Stimulated activated naive CD4-positive, alpha-beta T cell treated with Interleukin-2 at 50 U/mL for 16 hours (primary cell): ENCODE data around the gene SNRPA.

Experiments
- DNase-seq: peaks from one replicate; lab custom pipeline; 2025; lab: John Stamatoyannopoulos, UW

Gene SNRPA

GRCh38 chr19:40750874-40751537, at the start of gene SNRPA:
SNRPA (plus strand) TSS chr19:40751203; CDS start chr19:40751409, 206 bp downstream.
- peak; percentile 95 for DNase-seq

GRCh38 chr19:40701758-40702157, 49.2 kb upstream of the SNRPA start:
- DNase-seq = no peak

- DNase-seq = no peak
Measured at GRCh38 chr19:40702337-40703012, 48.5 kb upstream of the SNRPA start.

- no peak for DNase-seq
Measured at GRCh38 chr19:40703029-40703755, 47.8 kb upstream of the SNRPA start.

- DNase-seq = no peak
Measured at GRCh38 chr19:40704491-40705361, 46.3 kb upstream of the SNRPA start.

GRCh38 chr19:40705362-40705651, 45.7 kb upstream of the SNRPA start:
- DNase-seq = no peak

- no peak for DNase-seq
Measured at GRCh38 chr19:40705950-40706619, 44.9 kb upstream of the SNRPA start.

GRCh38 chr19:40707615-40708014, 43.4 kb upstream of the SNRPA start:
- no peak for DNase-seq

GRCh38 chr19:40709817-40710216, 41.2 kb upstream of the SNRPA start:
- no peak for DNase-seq

GRCh38 chr19:40713939-40714338, 37.1 kb upstream of the SNRPA start:
- DNase-seq = no peak

GRCh38 chr19:40714441-40715299, 36.3 kb upstream of the SNRPA start:
- DNase-seq = peak; percentile 92

GRCh38 chr19:40716031-40716481, 34.9 kb upstream of the SNRPA start:
- DNase-seq = peak; percentile 70

- DNase-seq = peak; percentile 99
Measured at GRCh38 chr19:40716482-40717324, 34.3 kb upstream of the SNRPA start, which contains the start of the genes COQ8B and ITPKC. COQ8B (minus strand) TSS chr19:40716886; CDS start chr19:40714632, 2,254 bp downstream. ITPKC (plus strand) TSS chr19:40717112; CDS start chr19:40717136, 24 bp downstream.

- DNase-seq = no peak
Measured at GRCh38 chr19:40717325-40717879, 33.6 kb upstream of the SNRPA start.

- DNase-seq = no peak
Measured at GRCh38 chr19:40717880-40718773, 32.9 kb upstream of the SNRPA start.

- DNase-seq = no peak
Measured at GRCh38 chr19:40718774-40719391, 32.1 kb upstream of the SNRPA start.

GRCh38 chr19:40719414-40719894, 31.5 kb upstream of the SNRPA start:
- DNase-seq = no peak

- DNase-seq = no peak
Measured at GRCh38 chr19:40721140-40721486, 29.9 kb upstream of the SNRPA start.
